ENCODE measurements around the gene NBAS.

The NBAS gene

GRCh38 chr2:15128846-15129245 lies 432.3 kb downstream of the NBAS start:
- DNase-seq (ENCODE audit: low spot score), result no peak

- no peak for DNase-seq (ENCODE audit: low spot score)
These were observed 433.3 kb downstream of the NBAS start for GRCh38 chr2:15127876-15128275.

- DNase-seq (ENCODE audit: low spot score), result no peak
These were observed 433.8 kb downstream of the NBAS start for GRCh38 chr2:15127301-15127700.

- no peak for DNase-seq (ENCODE audit: low spot score)
These were observed 434.8 kb downstream of the NBAS start for GRCh38 chr2:15126373-15126772.

- no peak for DNase-seq (ENCODE audit: low spot score)
These were observed 438.2 kb downstream of the NBAS start for GRCh38 chr2:15122915-15123314.

- no peak for DNase-seq (ENCODE audit: low spot score)
These were observed 440.5 kb downstream of the NBAS start for GRCh38 chr2:15120631-15121030.

GRCh38 chr2:15119722-15120175 lies 441.4 kb downstream of the NBAS start:
- DNase-seq (ENCODE audit: low spot score), result no peak

GRCh38 chr2:15117409-15118050 lies 443.6 kb downstream of the NBAS start:
- DNase-seq (ENCODE audit: low spot score), result no peak
